ENCODE results near the gene DLGAP5.

GRCh38 chr14:55139141-55139540 is 52.2 kb downstream of the DLGAP5 start:
- TF ChIP-seq CTCF (IDR thresholded peaks at IDR 0.05; ENCODE audit: poor library complexity, severe bottlenecking) (no peak), EP300 (conservative IDR thresholded peaks at IDR 0.05; ENCODE audit: poor library complexity, severe bottlenecking) (no peak), RAD21 (conservative IDR thresholded peaks at IDR 0.05) (no peak), EZH2 (IDR thresholded peaks at IDR 0.05; ENCODE audit: borderline replicate concordance, insufficient read depth, low read length, poor library complexity, severe bottlenecking) (no peak), POLR2AphosphoS5 (IDR thresholded peaks at IDR 0.05) (no peak)
